GM21528 (cell line): ENCODE measurements around the gene HABP4.

Experiments used
- ATAC-seq: cut with Tn5 transposase; IDR thresholded peaks from one replicate; pipeline ENCODE4 v1.9.1; 2021; ENCODE audit warnings: mild to moderate bottlenecking, moderate library complexity; ENCODE audit not compliant: unreplicated experiment, low FRiP score

The HABP4 gene

GRCh38 chr9:96514108-96514799 is 64.3 kb downstream of the HABP4 start:
- no peak for ATAC-seq

- no peak for ATAC-seq
These were observed 64.8 kb downstream of the HABP4 start for GRCh38 chr9:96514800-96515158.

GRCh38 chr9:96515621-96516470 is 65.9 kb downstream of the HABP4 start:
- ATAC-seq: no peak

- no peak for ATAC-seq
These were observed 69.1 kb downstream of the HABP4 start for GRCh38 chr9:96519095-96519494.

- no peak for ATAC-seq
These were observed 69.8 kb downstream of the HABP4 start for GRCh38 chr9:96519787-96520186.

- ATAC-seq: no peak
These were observed 72.4 kb downstream of the HABP4 start for GRCh38 chr9:96522366-96522765.

- ATAC-seq: no peak
These were observed 73.4 kb downstream of the HABP4 start for GRCh38 chr9:96523374-96523773.

- ATAC-seq: no peak
These were observed 74.1 kb downstream of the HABP4 start for GRCh38 chr9:96524045-96524444.

GRCh38 chr9:96524764-96525163 is 74.8 kb downstream of the HABP4 start:
- no peak for ATAC-seq

GRCh38 chr9:96532173-96532572 is 82.2 kb downstream of the HABP4 start:
- no peak for ATAC-seq

GRCh38 chr9:96540106-96540505 is 90.1 kb downstream of the HABP4 start:
- ATAC-seq: no peak
